Measurements from ENCODE around the gene IARS2. TPM values are rescaled to one million over a fixed set of nuclear protein-coding genes. Genes with fewer than 3 reads are reported as not detected.

IARS2 gene
- total RNA-seq, 2 donors from 2014 or later = 44.2 to 71.3 TPM

- no peak for TF ChIP-seq CTCF (IDR thresholded peaks at IDR 0.05)
- Histone ChIP-seq H3K36me3 (peaks cover 34% of the 10 kb centered on the region), H3K4me3 (no peak overlapping the region), H3K27me3 (no peaks in the 10 kb centered on the region), H3K4me1 (no peaks in the 10 kb centered on the region), H3K9me3 (no peaks in the 10 kb centered on the region), H3K27ac (peak overlapping the region; percentile 4 to 8)
- no peak for DNase-seq (ENCODE audit: low spot score)
Measured at GRCh38 chr1:220139966-220140365, 46.0 kb downstream of the IARS2 start.

- no peak for DNase-seq (ENCODE audit: low spot score)
- H3K27ac ChIP-seq = no peak overlapping the region
- no peaks in the 10 kb centered on the region for H3K4me1 ChIP-seq
- H3K4me3 ChIP-seq = no peak overlapping the region
- no peaks in the 10 kb centered on the region for H3K9me3 ChIP-seq
- TF ChIP-seq CTCF (IDR thresholded peaks at IDR 0.05) = no peak
- peaks cover 34% of the 10 kb centered on the region for H3K36me3 ChIP-seq
- H3K27me3 ChIP-seq = no peaks in the 10 kb centered on the region
Measured at GRCh38 chr1:220144051-220144450, 50.1 kb downstream of the IARS2 start.

GRCh38 chr1:220149742-220150141, 55.8 kb downstream of the IARS2 start:
- Histone ChIP-seq H3K4me1 (peaks cover 0 to 14% of the 10 kb centered on the region in 2 donors), H3K27ac (peak overlapping the region in 1 of 2 donors; percentile 25), H3K9me3 (no peaks in the 10 kb centered on the region), H3K36me3 (peaks cover 34% of the 10 kb centered on the region), H3K4me3 (no peak overlapping the region), H3K27me3 (no peaks in the 10 kb centered on the region)
- no peak for TF ChIP-seq CTCF (IDR thresholded peaks at IDR 0.05)
- DNase-seq (ENCODE audit: low spot score) = no peak

GRCh38 chr1:220151454-220151853, 57.5 kb downstream of the IARS2 start:
- Histone ChIP-seq H3K36me3 (peaks cover 38% of the 10 kb centered on the region), H3K27me3 (no peaks in the 10 kb centered on the region), H3K4me3 (no peak overlapping the region), H3K27ac (peak overlapping the region; percentile 39 to 42), H3K9me3 (no peaks in the 10 kb centered on the region), H3K4me1 (peaks cover 0 to 14% of the 10 kb centered on the region in 2 donors)
- DNase-seq (ENCODE audit: low spot score) = no peak
- TF ChIP-seq CTCF (IDR thresholded peaks at IDR 0.05) = no peak

- DNase-seq (ENCODE audit: low spot score) = no peak
- H3K9me3 ChIP-seq = no peaks in the 10 kb centered on the region
- no peak overlapping the region for H3K4me3 ChIP-seq
- H3K4me1 ChIP-seq = peaks cover 0 to 14% of the 10 kb centered on the region in 2 donors
- TF ChIP-seq CTCF (IDR thresholded peaks at IDR 0.05) = no peak
- peaks cover 48% of the 10 kb centered on the region for H3K36me3 ChIP-seq
- H3K27ac ChIP-seq = no peak overlapping the region
- H3K27me3 ChIP-seq = no peaks in the 10 kb centered on the region
Measured at GRCh38 chr1:220153147-220153546, 59.2 kb downstream of the IARS2 start.

GRCh38 chr1:220156620-220157146, 62.8 kb downstream of the IARS2 start:
- no peak for DNase-seq (ENCODE audit: low spot score)
- TF ChIP-seq CTCF (IDR thresholded peaks at IDR 0.05) = no peak
- H3K4me1 ChIP-seq = peaks cover 0 to 5% of the 10 kb centered on the region in 2 donors
- no peaks in the 10 kb centered on the region for H3K27me3 ChIP-seq
- no peaks in the 10 kb centered on the region for H3K9me3 ChIP-seq
- H3K27ac ChIP-seq = no peak overlapping the region
- H3K36me3 ChIP-seq = peaks cover 69% of the 10 kb centered on the region
- no peak overlapping the region for H3K4me3 ChIP-seq

Measured in right atrium auricular region (tissue), 2 donors.